CD14-positive monocyte (primary cell): ENCODE results near the gene ZNF827. TPM values are rescaled to one million over a fixed set of nuclear protein-coding genes. Genes with fewer than 3 reads are reported as not detected.

Experiments
- DNase-seq, 3 donors: peaks; one replicate each; pipeline ENCODE4 v3.0.0-alpha.2; 2011 to 2022
- H2AFZ ChIP-seq: 2 replicates; pipeline ENCODE4 v1.6.0; 2012; ENCODE audit warnings: mild to moderate bottlenecking, low read depth, low read length, inconsistent platforms; ENCODE audit not compliant: insufficient read depth, poor library complexity, severe bottlenecking
- H3K27ac ChIP-seq, 2 donors: 1 replicate in 1 of 2; 2 replicates in 1 of 2; pipeline ENCODE4 v1.5.1; 2012 to 2013; ENCODE audit warnings: low read length in 2 of 2, control low read depth in 1 of 2, inconsistent platforms in 1 of 2, low read depth in 1 of 2, mild to moderate bottlenecking in 1 of 2
- H3K27me3 ChIP-seq, 2 donors: one replicate each; pipeline versions ENCODE4 v1.6.0 to v1.6.1; 2011 to 2013; ENCODE audit warnings: low read length in 2 of 2; ENCODE audit not compliant: control insufficient read depth in 2 of 2, insufficient read depth in 2 of 2
- H3K36me3 ChIP-seq, 2 donors: replicated peaks in 1 of 2; 1 replicate in 1 of 2; 2 replicates in 1 of 2; pipeline versions ENCODE4 v1.5.1 to v1.6.1; 2012 to 2013; ENCODE audit warnings: low read length in 2 of 2, control low read depth in 1 of 2, inconsistent platforms in 1 of 2, mild to moderate bottlenecking in 1 of 2; ENCODE audit not compliant: insufficient read depth in 2 of 2, control insufficient read depth in 1 of 2
- H3K4me1 ChIP-seq, 2 donors: 1 replicate in 1 of 2; 2 replicates in 1 of 2; pipeline versions ENCODE4 v1.5.1 to v1.6.1; 2012 to 2013; ENCODE audit warnings: low read length in 2 of 2, control low read depth in 1 of 2, inconsistent platforms in 1 of 2, mild to moderate bottlenecking in 1 of 2, moderate library complexity in 1 of 2; ENCODE audit not compliant: insufficient read depth in 2 of 2, control insufficient read depth in 1 of 2
- H3K4me2 ChIP-seq: replicated peaks from 2 replicates; pipeline ENCODE3; 2012; ENCODE audit warnings: low read length, moderate library complexity, mild to moderate bottlenecking; ENCODE audit not compliant: poor library complexity, severe bottlenecking; ENCODE audit errors: extremely low read depth
- H3K4me3 ChIP-seq, 3 experiments: fragments of 200-600 bp in 1 of 3; sonication (generic) in 1 of 3; replicated peaks in 1 of 3; 1 replicate in 2 of 3; 2 replicates in 1 of 3; pipeline ENCODE4 v1.5.1; 2011 to 2013; ENCODE audit warnings: low read length in 3 of 3, mild to moderate bottlenecking in 3 of 3, control low read depth in 2 of 3, low read depth in 2 of 3, inconsistent platforms in 1 of 3, moderate library complexity in 1 of 3
- H3K79me2 ChIP-seq: 2 replicates; pipeline ENCODE4 v1.6.0; 2012; ENCODE audit warnings: mild to moderate bottlenecking, control low read depth, inconsistent platforms, low read length, moderate library complexity; ENCODE audit not compliant: insufficient read depth
- H3K9ac ChIP-seq: 2 replicates; pipeline ENCODE4 v1.6.0; 2017; ENCODE audit warnings: low read length, mild to moderate bottlenecking; ENCODE audit not compliant: insufficient read depth, poor library complexity, severe bottlenecking
- H3K9me3 ChIP-seq, 2 donors: replicated peaks in 1 of 2; 1 replicate in 1 of 2; 2 replicates in 1 of 2; pipeline versions ENCODE4 v1.5.1 to v1.6.1; 2012 to 2013; ENCODE audit warnings: low read length in 2 of 2, control low read depth in 1 of 2; ENCODE audit not compliant: control insufficient read depth in 1 of 2, insufficient read depth in 1 of 2
- H4K20me1 ChIP-seq: 2 replicates; pipeline ENCODE4 v1.6.0; 2012; ENCODE audit warnings: mild to moderate bottlenecking, low read length, control low read depth, moderate library complexity; ENCODE audit not compliant: insufficient read depth
- H3K27ac Mint-ChIP-seq, 7 donors: one replicate each; pipeline ENCODE4 v1.8.0; 2020; ENCODE audit warnings: mild to moderate bottlenecking in 7 of 7, mixed read lengths in 7 of 7, moderate library complexity in 6 of 7, inconsistent platforms in 2 of 7
- H3K27me3 Mint-ChIP-seq, 3 donors: one replicate each; pipeline ENCODE4 v1.8.0; 2021 to 2022; ENCODE audit warnings: low read depth in 3 of 3, mild to moderate bottlenecking in 3 of 3, mixed read lengths in 3 of 3, moderate library complexity in 3 of 3, inconsistent platforms in 1 of 3
- H3K36me3 Mint-ChIP-seq, 2 donors: one replicate each; pipeline ENCODE4 v1.8.0; 2020; ENCODE audit warnings: mixed read lengths in 2 of 2, inconsistent platforms in 1 of 2, mild to moderate bottlenecking in 1 of 2
- H3K4me1 Mint-ChIP-seq: one replicate; pipeline ENCODE4 v1.8.0; 2020; ENCODE audit warnings: mild to moderate bottlenecking, mixed read lengths
- H3K4me3 Mint-ChIP-seq, 2 donors: one replicate each; pipeline ENCODE4 v1.8.0; 2020; ENCODE audit warnings: mild to moderate bottlenecking in 2 of 2, mixed read lengths in 2 of 2, moderate library complexity in 1 of 2
- H3K9me3 Mint-ChIP-seq, 7 donors: one replicate each; pipeline ENCODE4 v1.8.0; 2020 to 2022; ENCODE audit warnings: mixed read lengths in 7 of 7, mild to moderate bottlenecking in 6 of 7, moderate library complexity in 6 of 7, inconsistent platforms in 2 of 7
- CTCF ChIP-seq: fragments of 200-600 bp; IDR thresholded peaks from one replicate; pipeline ENCODE4 v1.8.0; 2022; ENCODE audit warnings: antibody characterized with exemption, mild to moderate bottlenecking
- WGBS: methylation state at CpG from one replicate; pipeline ENCODE4 v1.1.5; 2013; ENCODE audit warnings: missing lambda C conversion rate; ENCODE audit not compliant: insufficient coverage; 5-methylcytosine and 5-hydroxymethylcytosine counted together
- intact Hi-C, 2 donors: fragments of 100-400 bp; cut with micrococcal nuclease; formaldehyde crosslinking; loops; one replicate each; pipeline versions ENCODE4 v1.15.0 to v1.15.1; 2023
- polyA plus RNA-seq, 3 donors: library from polyadenylated mRNA; depleted of rRNA in 1 of 3; unstranded in 2 of 3; stranded (reverse) in 1 of 3; fragments of 300-500 nt in 2 of 3; fragments of >200 nt in 1 of 3; fragmentation: Illumina TruSeq in 2 of 3; gene quantifications; 1 replicate in 2 of 3; 2 replicates in 1 of 3; pipeline ENCODE4 v1.2.3, GENCODE V29; 2012 to 2021

ZNF827 gene
- polyA plus RNA-seq, 3 donors = 0.04 TPM; not detected in 2

GRCh38 chr4:145956288-145956890, 17.8 kb upstream of the ZNF827 start:
- Histone ChIP-seq H2AFZ (no peak overlapping the region), H3K4me1 (no peaks in the 10 kb centered on the region), H3K4me3 (no peak overlapping the region), H3K9me3 (peaks cover 0 to 8% of the 10 kb centered on the region in 2 donors), H3K4me2 (no peak overlapping the region), H4K20me1 (no peaks in the 10 kb centered on the region), H3K36me3 (no peaks in the 10 kb centered on the region), H3K9ac (no peak overlapping the region), H3K79me2 (no peaks in the 10 kb centered on the region), H3K27me3 (no peaks in the 10 kb centered on the region), H3K27ac (no peak overlapping the region)
- peak overlapping the region in 1 of 7 donors; percentile 43 for H3K27ac Mint-ChIP-seq
- peaks cover 4% of the 10 kb centered on the region for H3K4me1 Mint-ChIP-seq
- H3K4me3 Mint-ChIP-seq = no peak overlapping the region
- TF ChIP-seq CTCF = peak; percentile 75
- 66% methylated on average over 3 of the region's 3 CpGs for WGBS
- H3K36me3 Mint-ChIP-seq = no peaks in the 10 kb centered on the region
- DNase-seq = peak in 2 of 3 donors; percentile 22 to 30
- H3K27me3 Mint-ChIP-seq = no peaks in the 10 kb centered on the region
- peaks cover 4 to 9% (median 8%) of the 10 kb centered on the region in 7 donors for H3K9me3 Mint-ChIP-seq
- intact Hi-C loops = no loop called here

- Histone ChIP-seq H4K20me1 (no peaks in the 10 kb centered on the region), H3K9me3 (peaks cover 0 to 8% of the 10 kb centered on the region in 2 donors), H3K79me2 (no peaks in the 10 kb centered on the region), H2AFZ (no peak overlapping the region), H3K36me3 (no peaks in the 10 kb centered on the region), H3K4me2 (no peak overlapping the region), H3K27me3 (no peaks in the 10 kb centered on the region), H3K4me3 (no peak overlapping the region), H3K9ac (no peak overlapping the region), H3K4me1 (no peaks in the 10 kb centered on the region), H3K27ac (no peak overlapping the region)
- Mint-ChIP-seq H3K9me3 (peaks cover 4 to 9% (median 8%) of the 10 kb centered on the region in 7 donors), H3K4me3 (no peak overlapping the region), H3K27me3 (peaks cover 0 to 4% (median 2%) of the 10 kb centered on the region in 3 donors), H3K4me1 (peaks cover 4% of the 10 kb centered on the region), H3K36me3 (no peaks in the 10 kb centered on the region), H3K27ac (no peak overlapping the region)
- TF ChIP-seq CTCF = no peak
- DNase-seq = no peak
- intact Hi-C loops = no loop called here
- WGBS = 55% methylated on average over 3 of the region's 7 CpGs
Measured at GRCh38 chr4:145954924-145955339, 16.3 kb upstream of the ZNF827 start.
